ENCODE data around the gene NME8.

DNA sequence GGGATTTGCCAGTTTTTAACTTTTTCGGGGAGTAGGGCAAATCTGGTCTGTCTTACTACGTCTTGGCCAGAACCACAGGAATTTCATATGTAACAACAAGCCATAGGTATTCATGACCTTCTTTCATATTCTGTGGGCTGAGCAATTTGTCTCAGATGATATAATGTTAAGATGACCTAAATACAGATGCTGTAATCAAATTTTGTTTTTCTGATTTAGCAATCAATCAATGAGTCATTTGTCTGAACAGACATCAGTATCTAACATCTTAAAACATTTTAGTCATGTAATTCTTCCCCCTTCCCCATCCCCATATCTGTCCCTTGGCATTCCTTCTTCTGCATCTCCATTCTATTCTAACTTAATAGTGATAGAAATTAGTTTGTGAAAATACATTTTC is 24.8 kb upstream of the NME8 start:
- TF ChIP-seq POLR2A (IDR thresholded peaks at IDR 0.05) = no peak
- TF ChIP-seq CTCF (IDR thresholded peaks at IDR 0.05) = no peak

Measured in uterus (tissue), 2 donors.